Endothelial cell (in vitro differentiated cells): ENCODE measurements around the gene TROAP. TPM values are rescaled to one million over a fixed set of nuclear protein-coding genes. Genes with fewer than 3 reads are reported as not detected.

Experiments
- DNase-seq: peaks from one replicate; pipeline ENCODE4 v3.0.0; 2021; ENCODE audit warnings: low spot score
- H3K27ac Mint-ChIP-seq: one replicate; pipeline ENCODE4 v1.8.0; 2021; ENCODE audit warnings: mixed read lengths, inconsistent platforms; ENCODE audit not compliant: unreplicated experiment
- H3K27me3 Mint-ChIP-seq: one replicate; pipeline ENCODE4 v1.8.0; 2021; ENCODE audit warnings: mild to moderate bottlenecking, moderate library complexity, mixed read lengths, inconsistent platforms; ENCODE audit not compliant: unreplicated experiment
- H3K36me3 Mint-ChIP-seq: one replicate; pipeline ENCODE4 v1.8.0; 2021; ENCODE audit warnings: mild to moderate bottlenecking, low read depth, mixed read lengths, inconsistent platforms; ENCODE audit not compliant: unreplicated experiment
- H3K4me1 Mint-ChIP-seq: one replicate; pipeline ENCODE4 v1.8.0; 2021; ENCODE audit warnings: mild to moderate bottlenecking, mixed read lengths, inconsistent platforms; ENCODE audit not compliant: unreplicated experiment
- H3K4me3 Mint-ChIP-seq: one replicate; pipeline ENCODE4 v1.8.0; 2021; ENCODE audit warnings: mild to moderate bottlenecking, mixed read lengths, inconsistent platforms; ENCODE audit not compliant: unreplicated experiment
- H3K9me3 Mint-ChIP-seq: one replicate; pipeline ENCODE4 v1.8.0; 2021; ENCODE audit warnings: mixed read lengths, inconsistent platforms; ENCODE audit not compliant: unreplicated experiment
- total RNA-seq: library from RNA; stranded (reverse); fragmentation: NEBNext Ultra II Directional; extraction: Animal tissue kit (Norgen Biotek cat#: 25700); gene quantifications from one replicate; pipeline ENCODE4 v1.2.1, GENCODE V29; 2021; ENCODE audit not compliant: unreplicated experiment
- TF ChIP-seq, protein P1 (sequence below): fragments of 200-600 bp; sonication (generic); IDR thresholded peaks from one replicate; pipeline ENCODE4 v1.5.0; 2021; ENCODE audit warnings: antibody characterized with exemption; ENCODE audit not compliant: unreplicated experiment

Gene TROAP
- total RNA-seq, 1 donor from 2014 or later, result 12.4 TPM

- Mint-ChIP-seq H3K36me3 (peaks cover 6% of the 10 kb centered on the region), H3K9me3 (no peaks in the 10 kb centered on the region), H3K4me1 (peaks cover 31% of the 10 kb centered on the region), H3K27me3 (peaks cover 6% of the 10 kb centered on the region), H3K27ac (peak overlapping the region; percentile 84), H3K4me3 (peak overlapping the region; percentile 97)
- TF ChIP-seq, protein P1, sequence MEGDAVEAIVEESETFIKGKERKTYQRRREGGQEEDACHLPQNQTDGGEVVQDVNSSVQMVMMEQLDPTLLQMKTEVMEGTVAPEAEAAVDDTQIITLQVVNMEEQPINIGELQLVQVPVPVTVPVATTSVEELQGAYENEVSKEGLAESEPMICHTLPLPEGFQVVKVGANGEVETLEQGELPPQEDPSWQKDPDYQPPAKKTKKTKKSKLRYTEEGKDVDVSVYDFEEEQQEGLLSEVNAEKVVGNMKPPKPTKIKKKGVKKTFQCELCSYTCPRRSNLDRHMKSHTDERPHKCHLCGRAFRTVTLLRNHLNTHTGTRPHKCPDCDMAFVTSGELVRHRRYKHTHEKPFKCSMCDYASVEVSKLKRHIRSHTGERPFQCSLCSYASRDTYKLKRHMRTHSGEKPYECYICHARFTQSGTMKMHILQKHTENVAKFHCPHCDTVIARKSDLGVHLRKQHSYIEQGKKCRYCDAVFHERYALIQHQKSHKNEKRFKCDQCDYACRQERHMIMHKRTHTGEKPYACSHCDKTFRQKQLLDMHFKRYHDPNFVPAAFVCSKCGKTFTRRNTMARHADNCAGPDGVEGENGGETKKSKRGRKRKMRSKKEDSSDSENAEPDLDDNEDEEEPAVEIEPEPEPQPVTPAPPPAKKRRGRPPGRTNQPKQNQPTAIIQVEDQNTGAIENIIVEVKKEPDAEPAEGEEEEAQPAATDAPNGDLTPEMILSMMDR, result no peak
- peak; percentile 100 for DNase-seq
Measured at GRCh38 chr12:49366652-49367380, 43.8 kb downstream of the TROAP start.

DNA sequence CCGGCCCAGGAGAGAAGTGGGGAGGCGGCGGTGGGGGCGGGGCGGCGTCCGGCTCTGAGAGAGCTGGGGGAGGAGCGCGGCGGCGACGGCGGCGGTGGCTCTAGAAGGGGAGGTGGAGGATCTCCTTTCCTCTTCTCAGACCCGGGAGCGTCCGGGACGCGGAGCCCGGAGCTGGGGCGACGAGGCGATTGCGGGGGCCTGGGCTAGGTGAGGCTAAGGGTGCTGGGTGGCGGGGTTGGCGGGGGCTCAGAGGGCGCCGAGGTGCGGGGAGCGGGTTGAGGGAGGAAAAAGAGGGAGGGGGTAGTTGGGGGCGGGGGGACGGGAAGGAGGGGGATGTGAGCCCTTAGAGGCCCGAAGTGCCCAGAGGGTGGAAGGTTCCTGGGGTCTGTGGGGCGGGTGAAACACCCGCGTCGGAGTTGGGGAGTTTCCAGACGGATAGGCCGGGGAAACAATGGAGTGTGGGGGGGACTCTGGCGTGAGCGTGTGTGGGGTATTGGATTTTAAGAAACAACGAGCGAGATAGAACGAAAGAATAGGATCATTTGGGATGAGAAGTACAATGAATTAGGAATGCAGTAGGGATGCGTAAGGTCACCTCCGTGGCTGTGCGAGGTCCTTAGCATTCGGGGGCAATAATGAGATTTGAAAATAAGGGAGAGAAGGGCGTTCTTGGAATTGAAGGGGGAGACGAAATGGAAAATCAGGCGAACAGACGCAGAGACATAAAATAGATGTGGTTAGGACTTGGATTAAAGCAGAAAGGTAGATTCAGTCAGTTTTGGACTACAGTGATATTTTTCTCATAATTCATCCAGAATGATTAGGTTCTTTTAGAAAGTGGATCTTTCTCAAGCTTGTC, 44.6 kb downstream of the TROAP start, which contains the start of gene SPATS2:
Gene SPATS2, plus strand, starts transcription at position 82 of the 859 bp plus-strand sequence. CDS start 93,551 bp downstream, outside the sequence.
- TF ChIP-seq, protein P1, result no peak

DNA sequence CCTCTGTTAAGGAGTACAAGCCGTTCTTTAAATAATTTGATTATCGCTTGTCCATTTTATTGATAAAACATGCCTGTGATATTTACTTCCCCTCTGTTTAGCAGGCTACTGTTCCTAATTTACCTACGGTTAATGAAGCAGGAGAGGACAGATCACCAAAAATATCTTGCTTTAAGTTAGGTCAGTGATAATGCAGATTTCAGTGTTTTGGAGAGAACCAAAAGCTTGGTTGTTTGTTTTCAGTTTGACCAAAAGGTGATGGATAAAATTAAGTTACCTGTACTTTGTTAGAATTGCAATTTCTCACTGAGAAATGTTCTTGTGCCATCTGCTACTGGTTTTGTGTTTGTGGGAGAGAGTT, 45.2 kb downstream of the TROAP start:
- Mint-ChIP-seq H3K4me1 (peaks cover 33% of the 10 kb centered on the region), H3K9me3 (no peaks in the 10 kb centered on the region), H3K27me3 (peaks cover 6% of the 10 kb centered on the region), H3K27ac (peak overlapping the region; percentile 84), H3K4me3 (peak overlapping the region; percentile 97), H3K36me3 (peaks cover 9% of the 10 kb centered on the region)
- DNase-seq, result no peak
- TF ChIP-seq, protein P1, result no peak

More for the DNA sequence above, 44.6 kb downstream of the TROAP start, which contains the start of gene SPATS2:
- Mint-ChIP-seq H3K4me3 (peak within 1 kb of the TSS; percentile 97), H3K36me3 (peaks cover 6% of the 10 kb centered on the region), H3K27ac (peak within 1 kb of the TSS; percentile 84), H3K4me1 (peaks cover 31% of the 10 kb centered on the region), H3K9me3 (no peaks in the 10 kb centered on the region), H3K27me3 (peaks cover 6% of the 10 kb centered on the region)
- no peak for DNase-seq

- no peak overlapping the region for H3K27ac Mint-ChIP-seq
- H3K27me3 Mint-ChIP-seq, result peaks cover 6% of the 10 kb centered on the region
- peaks cover 33% of the 10 kb centered on the region for H3K4me1 Mint-ChIP-seq
- H3K36me3 Mint-ChIP-seq, result peaks cover 9% of the 10 kb centered on the region
- H3K9me3 Mint-ChIP-seq, result no peaks in the 10 kb centered on the region
- peak; percentile 41 for DNase-seq
- H3K4me3 Mint-ChIP-seq, result no peak overlapping the region
- TF ChIP-seq, protein P1, result peak; percentile 49
Measured at GRCh38 chr12:49369411-49370145, 46.5 kb downstream of the TROAP start.
